ENCODE data around the gene BRF1. TPM values are rescaled to one million over a fixed set of nuclear protein-coding genes. Genes with fewer than 3 reads are reported as not detected.
"Not testable (repeated sequence)": the region's sequence is repeated elsewhere in the genome, so short reads cannot be mapped to it uniquely, and the experiment has no call there.

The BRF1 gene
- total RNA-seq, 1 donor = 28.8 TPM

DNA sequence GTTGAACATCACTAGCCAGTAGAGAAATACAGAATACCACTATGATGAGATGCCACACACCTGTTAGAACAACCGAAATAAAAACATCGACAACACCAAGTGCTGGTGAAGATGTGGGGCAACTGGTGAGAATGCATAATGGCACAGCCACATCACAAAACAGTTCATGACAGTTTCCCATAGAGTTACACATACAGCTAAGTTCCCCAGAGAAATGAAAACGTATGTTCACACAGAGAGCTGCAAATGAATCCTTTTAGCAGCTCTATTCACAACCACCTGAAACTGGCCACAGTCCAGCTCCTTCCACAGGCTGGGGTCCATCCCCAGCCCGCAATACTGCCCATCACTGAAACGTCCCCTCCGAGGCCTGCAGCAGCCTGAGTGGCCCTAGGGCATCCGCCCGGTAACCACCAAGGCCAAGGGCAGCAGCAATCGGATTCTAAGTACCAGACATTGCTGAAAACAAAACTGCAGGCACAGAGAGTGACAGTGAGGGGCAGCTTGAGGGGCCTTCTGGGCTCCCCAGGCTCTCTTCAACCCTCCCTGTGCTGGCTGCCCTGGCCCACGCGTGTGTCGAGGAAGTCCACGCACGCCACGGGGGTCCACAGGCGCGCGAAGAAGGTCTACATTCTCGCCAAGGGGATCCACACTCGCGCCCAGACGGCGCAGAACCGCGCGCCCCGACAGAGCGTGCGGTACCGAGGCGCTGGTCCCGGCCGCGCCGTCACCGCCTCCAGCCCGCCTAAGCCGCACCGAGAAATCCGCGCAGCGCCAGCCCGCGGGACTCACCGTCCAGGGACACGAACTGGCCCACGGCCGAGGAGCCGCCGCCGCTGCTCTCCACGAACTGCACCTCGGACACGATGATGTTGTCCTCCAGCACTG, 903 bp downstream of the BRF1 start:
- peak overlapping the region; percentile 89 for H3K4me3 ChIP-seq (ENCODE audit: low read depth, low read length)
- TF ChIP-seq, protein P1, sequence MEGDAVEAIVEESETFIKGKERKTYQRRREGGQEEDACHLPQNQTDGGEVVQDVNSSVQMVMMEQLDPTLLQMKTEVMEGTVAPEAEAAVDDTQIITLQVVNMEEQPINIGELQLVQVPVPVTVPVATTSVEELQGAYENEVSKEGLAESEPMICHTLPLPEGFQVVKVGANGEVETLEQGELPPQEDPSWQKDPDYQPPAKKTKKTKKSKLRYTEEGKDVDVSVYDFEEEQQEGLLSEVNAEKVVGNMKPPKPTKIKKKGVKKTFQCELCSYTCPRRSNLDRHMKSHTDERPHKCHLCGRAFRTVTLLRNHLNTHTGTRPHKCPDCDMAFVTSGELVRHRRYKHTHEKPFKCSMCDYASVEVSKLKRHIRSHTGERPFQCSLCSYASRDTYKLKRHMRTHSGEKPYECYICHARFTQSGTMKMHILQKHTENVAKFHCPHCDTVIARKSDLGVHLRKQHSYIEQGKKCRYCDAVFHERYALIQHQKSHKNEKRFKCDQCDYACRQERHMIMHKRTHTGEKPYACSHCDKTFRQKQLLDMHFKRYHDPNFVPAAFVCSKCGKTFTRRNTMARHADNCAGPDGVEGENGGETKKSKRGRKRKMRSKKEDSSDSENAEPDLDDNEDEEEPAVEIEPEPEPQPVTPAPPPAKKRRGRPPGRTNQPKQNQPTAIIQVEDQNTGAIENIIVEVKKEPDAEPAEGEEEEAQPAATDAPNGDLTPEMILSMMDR (IDR thresholded peaks at IDR 0.05; ENCODE audit: insufficient read depth, low read length) = no peak
- DNase-seq (ENCODE audit: low read depth) = no peak

GRCh38 chr14:105297311-105297710, 3.5 kb downstream of the BRF1 start:
- not testable (repeated sequence) for DNase-seq (ENCODE audit: low read depth); H3K4me3 ChIP-seq (ENCODE audit: low read depth, low read length)

DNA sequence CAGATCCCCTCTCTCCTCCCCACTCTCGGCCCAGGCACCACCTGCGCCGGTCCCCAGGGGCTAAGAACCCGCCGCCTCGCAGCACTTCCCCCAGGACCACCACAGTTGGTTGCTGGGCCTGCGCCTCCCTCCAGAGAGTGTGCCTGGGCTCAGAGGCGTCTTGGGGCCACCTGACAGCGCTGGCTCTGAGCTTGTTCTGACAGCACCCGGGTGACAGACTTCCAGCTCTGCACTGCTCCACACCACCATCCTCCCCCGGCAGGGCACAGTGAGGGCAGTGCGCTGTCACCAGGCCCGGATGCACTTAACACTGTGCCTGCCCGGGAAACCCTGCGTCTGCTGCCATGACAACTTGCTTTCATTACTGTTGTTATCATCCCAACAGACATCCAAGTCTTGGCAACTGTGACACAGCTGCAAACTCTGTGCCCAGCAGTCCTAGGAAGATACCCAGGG, 6.6 kb downstream of the BRF1 start:
- no peak overlapping the region for H3K4me3 ChIP-seq (ENCODE audit: low read depth, low read length)
- TF ChIP-seq, protein P1 (IDR thresholded peaks at IDR 0.05; ENCODE audit: insufficient read depth, low read length) = no peak
- peak; percentile 20 for DNase-seq (ENCODE audit: low read depth)

DNA sequence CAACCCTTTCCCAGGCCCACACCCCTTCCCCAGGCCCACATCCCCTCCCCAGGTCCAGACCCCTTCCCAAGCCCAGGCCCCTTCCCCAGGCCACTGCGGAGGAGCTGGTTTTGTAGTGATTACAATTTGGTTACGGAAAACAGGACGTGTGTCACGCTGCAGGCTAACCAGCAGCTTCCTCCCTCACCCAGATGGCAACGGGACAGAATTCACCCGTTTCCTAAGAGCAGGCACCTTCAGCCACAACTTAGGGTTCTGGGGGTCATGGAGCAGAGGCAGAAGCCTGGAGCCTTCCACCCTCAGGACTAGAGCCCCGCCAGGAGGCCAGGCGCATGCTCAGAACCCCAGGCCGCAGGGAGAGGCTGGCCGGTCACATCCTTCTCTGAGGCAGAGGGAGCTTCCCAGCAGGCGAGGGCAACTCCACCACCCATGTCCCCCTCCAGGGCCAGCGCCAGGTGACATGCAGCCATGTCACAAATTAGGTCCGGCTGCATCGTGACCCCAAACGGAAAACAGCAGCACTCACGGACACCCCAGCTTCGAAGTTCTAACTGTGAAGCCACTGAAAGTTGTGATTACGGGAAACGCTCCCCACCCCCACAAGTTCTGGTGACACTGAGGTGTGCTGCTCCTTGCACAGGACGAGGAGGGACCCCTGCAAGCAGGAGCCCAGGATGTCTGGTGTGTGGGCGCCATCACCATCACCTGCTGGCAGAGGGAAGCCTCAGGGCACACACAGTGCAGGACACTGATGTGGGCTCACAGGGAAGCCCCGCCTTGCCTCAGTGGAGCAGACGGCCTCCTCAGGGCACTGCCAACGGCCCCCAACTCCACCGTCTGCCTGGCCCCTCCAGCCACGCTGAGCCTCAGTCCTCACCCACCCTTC, 7.7 kb downstream of the BRF1 start:
- no peak overlapping the region for H3K4me3 ChIP-seq (ENCODE audit: low read depth, low read length)
- DNase-seq (ENCODE audit: low read depth) = no peak

GRCh38 chr14:105290621-105291346, 10.0 kb downstream of the BRF1 start:
- TF ChIP-seq, protein P1 (IDR thresholded peaks at IDR 0.05; ENCODE audit: insufficient read depth, low read length) = no peak
- no peak overlapping the region for H3K4me3 ChIP-seq (ENCODE audit: low read depth, low read length)
- DNase-seq (ENCODE audit: low read depth) = no peak

More for the DNA sequence above, 7.7 kb downstream of the BRF1 start:
- TF ChIP-seq, protein P1 (IDR thresholded peaks at IDR 0.05; ENCODE audit: insufficient read depth, low read length) = no peak

DNA sequence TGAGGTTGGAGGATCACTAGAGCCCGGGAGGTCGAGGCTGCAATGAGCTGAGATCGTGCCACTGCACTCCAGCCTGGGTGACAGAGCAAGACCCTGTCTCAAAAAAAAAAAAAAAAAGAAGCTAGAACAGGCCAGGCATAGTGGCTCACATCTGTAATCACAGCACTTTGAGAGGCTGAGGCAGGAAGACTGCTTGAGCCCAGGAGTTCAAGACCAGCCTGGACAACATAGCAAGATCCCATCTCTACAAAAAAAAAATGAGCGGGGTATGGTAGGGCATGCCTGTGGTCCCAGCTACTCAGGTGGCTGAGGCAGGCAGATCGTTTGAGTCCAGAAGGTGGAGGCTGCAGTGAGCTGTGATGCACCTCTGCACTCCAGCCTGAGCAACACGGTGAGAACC, 11.9 kb downstream of the BRF1 start:
- not testable (repeated sequence) for H3K4me3 ChIP-seq (ENCODE audit: low read depth, low read length); DNase-seq (ENCODE audit: low read depth)

DNA sequence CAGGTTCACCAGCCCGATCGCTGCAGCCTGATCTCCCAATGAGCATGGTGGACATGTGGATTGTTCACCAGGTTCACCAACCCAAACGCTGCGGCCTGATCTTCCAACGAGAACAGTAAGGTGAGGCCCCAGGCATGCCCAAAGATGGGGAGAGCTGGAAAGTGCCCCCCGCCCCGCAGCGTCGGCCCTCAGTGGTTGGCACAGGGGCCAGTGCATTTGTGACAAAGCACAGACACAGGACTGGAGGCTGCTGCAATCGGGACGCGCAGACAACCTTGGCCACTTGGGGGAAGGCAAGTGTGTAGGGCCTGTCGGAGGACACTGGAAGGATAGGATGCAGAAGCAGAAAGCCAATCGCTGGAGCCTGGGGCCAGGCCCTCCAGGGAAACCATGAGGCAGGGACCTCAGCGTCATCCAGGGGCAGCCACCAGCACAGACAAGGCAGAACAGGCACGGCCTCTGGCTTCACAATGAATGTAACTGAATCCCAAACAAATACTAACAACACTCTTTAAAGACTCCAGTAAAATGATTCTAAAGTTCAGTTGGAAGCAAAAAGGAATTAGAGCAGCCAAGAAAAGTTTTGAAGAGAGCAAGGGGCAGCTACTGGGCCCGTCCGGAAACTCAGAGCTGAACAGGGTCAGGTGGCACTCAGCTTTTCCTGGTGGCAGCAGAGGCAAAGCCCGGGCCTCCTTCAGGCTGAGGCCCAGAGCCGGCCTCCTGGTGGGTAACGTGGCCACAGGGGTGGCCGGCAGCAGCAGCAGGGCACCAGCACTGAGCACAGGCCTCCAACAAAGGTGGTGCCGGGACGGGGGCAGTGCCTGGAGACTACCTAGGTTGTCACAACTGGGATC, 13.3 kb downstream of the BRF1 start:
- no peak for DNase-seq (ENCODE audit: low read depth)
- TF ChIP-seq, protein P1 (IDR thresholded peaks at IDR 0.05; ENCODE audit: insufficient read depth, low read length) = no peak
- no peak overlapping the region for H3K4me3 ChIP-seq (ENCODE audit: low read depth, low read length)
